COR-L47 (cell line): ENCODE measurements around the gene KCNN3.
"Not testable (repeated sequence)": the region's sequence is repeated elsewhere in the genome, so short reads cannot be mapped to it uniquely, and the experiment has no call there.

Source experiments
- DNase-seq: peaks from one replicate; lab custom pipeline; 2025; lab: John Stamatoyannopoulos, UW

The KCNN3 gene

GRCh38 chr1:154870115-154870571 lies at the start of gene KCNN3:
Gene KCNN3, minus strand, starts transcription at chr1:154870281. Its CDS starts 317 bp downstream, at chr1:154869964.
- DNase-seq: peak; percentile 93

GRCh38 chr1:154913273-154913672 lies 43.2 kb upstream of the KCNN3 start:
- peak; percentile 6 for DNase-seq

DNA sequence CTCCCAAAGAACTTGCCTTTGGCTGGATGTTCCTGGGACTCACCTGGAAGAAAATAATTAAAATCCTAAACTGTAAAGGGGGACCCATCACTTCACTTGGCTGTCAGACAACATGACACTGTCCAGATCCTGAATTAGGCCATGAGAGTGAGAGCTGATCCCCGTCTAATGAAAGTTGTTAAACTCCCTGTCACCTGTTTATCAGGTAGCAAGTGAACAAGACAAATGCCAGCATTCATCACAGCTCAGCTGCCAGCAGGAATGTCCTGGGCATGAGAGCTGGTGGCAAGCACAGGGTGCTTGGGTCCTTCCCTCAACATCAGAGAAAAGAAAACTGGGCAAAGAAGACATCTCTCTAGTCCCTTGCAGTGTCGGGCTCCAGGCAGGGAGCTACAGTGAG lies 42.7 kb upstream of the KCNN3 start:
- no peak for DNase-seq

- no peak for DNase-seq
Observed at GRCh38 chr1:154911691-154912550, 41.8 kb upstream of the KCNN3 start.

DNA sequence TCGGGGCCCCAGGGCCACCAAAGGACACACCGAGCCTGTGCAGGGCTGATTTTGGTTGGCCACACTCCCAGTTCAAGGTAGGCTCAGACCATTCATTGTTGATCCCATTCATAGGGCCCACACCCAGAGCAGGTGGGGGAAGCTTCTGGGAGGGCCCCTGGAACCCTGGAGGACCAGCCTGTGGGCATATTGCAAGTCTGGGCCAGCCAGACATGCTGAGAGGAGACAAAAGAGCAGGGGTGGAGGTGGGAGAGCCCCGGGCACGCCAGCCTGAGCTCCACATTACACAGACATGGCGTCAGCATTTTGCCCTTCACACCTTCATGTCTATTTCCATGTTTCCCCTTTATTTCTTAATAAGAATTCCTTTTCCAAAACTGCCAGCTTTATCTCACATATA lies 40.8 kb upstream of the KCNN3 start:
- no peak for DNase-seq

DNA sequence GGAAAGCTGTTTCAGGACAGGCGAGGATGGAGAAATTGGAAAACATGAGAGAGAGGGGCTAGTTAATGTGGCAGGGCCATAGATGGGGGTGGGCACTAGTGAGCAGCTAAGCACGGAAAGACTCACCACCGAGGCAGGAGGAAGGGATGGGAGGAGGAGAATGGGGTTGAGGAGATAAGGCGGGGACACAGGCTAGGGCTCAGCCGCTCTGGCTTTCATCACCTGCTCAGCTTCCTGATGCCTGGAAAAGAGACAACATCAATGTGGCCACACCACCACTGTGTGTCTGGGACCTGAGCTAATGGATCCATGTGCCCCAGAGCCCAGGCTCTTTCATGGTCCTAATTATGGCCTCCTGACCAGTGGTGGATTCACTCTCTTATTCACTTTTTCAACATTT lies 38.9 kb upstream of the KCNN3 start:
- no peak for DNase-seq

DNA sequence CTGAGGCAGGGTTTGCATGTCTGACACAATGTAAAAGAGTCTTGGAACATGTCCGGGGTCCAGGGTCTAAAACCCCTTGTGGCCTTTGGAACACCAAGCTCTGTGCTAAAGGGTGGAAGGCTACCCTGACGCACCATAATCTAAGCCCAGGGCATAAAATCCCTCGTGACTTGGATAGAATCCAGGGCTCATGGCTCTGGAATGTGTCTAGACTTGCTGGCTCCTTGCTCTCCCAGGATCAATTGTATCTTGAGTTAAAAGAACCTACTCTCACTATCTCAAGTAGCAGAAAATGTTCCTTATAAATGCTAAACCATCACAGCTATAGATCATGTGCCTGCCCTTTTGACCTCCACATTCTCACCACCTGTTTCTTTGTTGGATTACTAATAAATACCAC lies 38.0 kb upstream of the KCNN3 start:
- DNase-seq: not testable (repeated sequence)

- DNase-seq: no peak
Observed at GRCh38 chr1:154906621-154907081, 36.6 kb upstream of the KCNN3 start.

- no peak for DNase-seq
Observed at GRCh38 chr1:154902938-154903566, 33.0 kb upstream of the KCNN3 start.

DNA sequence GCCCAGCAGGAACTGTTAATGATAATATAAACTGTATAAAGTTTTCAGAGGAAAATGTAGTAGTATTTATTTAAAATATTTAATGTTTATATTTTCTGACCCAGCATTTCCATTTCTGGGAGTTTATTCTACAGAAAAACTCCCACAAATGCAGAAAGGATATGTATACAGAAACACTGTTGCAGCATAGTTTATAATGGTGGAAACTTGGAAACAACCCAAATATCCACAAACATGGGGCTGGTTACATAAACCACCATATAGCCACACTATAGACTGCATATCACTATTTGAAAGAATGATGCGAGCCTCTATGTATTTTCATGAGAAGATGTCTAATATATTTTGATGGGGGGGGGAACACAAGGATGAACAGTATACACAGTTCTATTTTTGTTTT lies 31.5 kb upstream of the KCNN3 start:
- DNase-seq: no peak

- DNase-seq: no peak
Observed at GRCh38 chr1:154899041-154899440, 29.0 kb upstream of the KCNN3 start.

GRCh38 chr1:154896771-154897286 lies 26.7 kb upstream of the KCNN3 start:
- DNase-seq: no peak

DNA sequence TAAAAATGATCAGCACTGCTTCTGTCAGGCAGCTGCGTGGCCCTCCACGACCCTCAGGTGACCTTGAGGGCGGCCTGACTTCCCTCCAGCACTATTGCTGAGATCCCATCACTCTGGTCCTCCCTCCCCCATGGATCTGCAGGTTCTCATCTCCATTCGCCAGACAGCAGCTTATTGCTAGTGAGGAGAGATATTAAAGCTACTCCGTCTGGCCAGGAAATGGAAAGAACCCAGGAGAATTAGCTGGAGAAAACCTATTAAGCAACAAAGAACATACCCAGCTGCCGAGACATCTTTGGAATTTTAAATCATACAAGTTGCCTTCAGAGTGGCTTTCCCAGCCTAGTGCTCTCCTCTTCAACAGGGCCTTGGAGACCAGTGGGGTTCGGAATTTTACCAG lies 25.7 kb upstream of the KCNN3 start:
- DNase-seq: no peak

DNA sequence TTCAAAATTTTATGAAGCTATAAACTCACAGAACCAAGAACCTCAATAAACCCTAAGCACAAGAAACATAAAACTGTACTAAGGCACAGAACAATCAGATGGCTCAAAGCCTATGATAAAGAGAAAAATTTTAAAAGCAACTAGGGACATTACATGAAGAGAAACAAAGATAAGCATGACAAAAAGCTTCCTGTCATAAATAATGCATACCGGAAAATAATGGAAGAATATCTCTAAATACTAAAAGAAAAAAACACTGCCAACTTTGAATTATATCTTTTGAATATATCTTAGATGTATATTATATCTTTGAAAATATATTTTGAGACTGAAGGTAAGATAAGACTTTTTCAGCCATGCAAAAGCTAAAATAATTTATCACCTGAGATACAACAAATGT lies 21.4 kb upstream of the KCNN3 start:
- DNase-seq: no peak

DNA sequence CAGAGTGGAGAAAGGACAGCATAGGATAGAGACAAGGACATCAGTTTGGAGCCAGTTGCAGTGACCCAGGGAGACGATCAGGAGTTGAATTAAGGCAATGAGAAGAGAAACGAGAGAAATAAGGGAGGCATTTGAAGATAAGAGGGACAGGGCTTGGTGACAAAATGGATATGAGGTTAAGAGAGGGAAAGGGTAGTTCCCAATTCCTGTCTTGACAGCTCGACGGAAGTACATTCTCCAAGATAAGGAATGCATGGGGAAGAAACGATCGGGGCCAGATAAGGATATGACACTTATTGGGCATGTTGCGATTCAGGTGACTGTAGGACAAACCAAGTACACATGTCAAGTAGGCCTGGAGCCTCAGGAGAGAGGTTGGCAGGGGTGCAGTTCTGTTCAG lies 18.7 kb upstream of the KCNN3 start:
- no peak for DNase-seq

- no peak for DNase-seq
Observed at GRCh38 chr1:154886281-154887015, 16.4 kb upstream of the KCNN3 start.

DNA sequence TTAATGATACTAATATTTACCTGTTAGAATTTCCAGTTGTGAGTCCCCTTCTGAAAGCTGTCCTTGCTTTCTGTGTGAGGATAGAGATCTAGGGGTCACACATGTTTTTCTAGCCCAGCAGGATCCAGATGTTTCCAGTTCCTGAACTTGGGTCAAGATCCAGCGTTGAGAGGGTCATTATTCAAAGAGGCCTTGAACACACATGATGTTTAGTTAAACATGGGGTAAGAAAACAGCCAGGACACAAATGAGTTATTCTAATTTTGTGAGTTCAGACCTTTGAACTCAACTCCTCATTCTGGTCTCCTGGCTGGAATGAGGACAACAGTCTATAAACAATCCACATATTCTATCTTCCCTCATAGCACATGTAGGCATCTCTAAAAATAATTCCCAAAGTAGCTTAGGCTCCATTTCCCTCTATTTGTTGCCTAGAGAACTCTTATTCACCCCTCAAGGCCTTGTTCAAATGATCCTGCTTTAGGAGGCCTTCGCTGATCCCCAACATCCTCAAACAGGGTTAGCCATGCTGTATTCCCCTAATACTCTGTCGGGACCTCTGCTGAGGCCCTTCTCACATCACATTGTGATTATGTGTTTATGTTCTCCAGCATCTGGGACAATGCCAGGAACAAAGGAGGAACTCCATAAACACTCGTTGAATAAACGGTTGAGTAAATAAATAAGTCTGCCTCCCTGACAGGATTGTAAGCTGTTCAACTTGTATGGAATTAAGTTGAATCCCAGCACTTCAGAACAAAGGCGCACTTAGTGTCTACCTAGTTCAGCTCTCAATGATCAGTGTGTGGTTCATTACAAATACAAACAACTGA lies 15.0 kb upstream of the KCNN3 start:
- no peak for DNase-seq

DNA sequence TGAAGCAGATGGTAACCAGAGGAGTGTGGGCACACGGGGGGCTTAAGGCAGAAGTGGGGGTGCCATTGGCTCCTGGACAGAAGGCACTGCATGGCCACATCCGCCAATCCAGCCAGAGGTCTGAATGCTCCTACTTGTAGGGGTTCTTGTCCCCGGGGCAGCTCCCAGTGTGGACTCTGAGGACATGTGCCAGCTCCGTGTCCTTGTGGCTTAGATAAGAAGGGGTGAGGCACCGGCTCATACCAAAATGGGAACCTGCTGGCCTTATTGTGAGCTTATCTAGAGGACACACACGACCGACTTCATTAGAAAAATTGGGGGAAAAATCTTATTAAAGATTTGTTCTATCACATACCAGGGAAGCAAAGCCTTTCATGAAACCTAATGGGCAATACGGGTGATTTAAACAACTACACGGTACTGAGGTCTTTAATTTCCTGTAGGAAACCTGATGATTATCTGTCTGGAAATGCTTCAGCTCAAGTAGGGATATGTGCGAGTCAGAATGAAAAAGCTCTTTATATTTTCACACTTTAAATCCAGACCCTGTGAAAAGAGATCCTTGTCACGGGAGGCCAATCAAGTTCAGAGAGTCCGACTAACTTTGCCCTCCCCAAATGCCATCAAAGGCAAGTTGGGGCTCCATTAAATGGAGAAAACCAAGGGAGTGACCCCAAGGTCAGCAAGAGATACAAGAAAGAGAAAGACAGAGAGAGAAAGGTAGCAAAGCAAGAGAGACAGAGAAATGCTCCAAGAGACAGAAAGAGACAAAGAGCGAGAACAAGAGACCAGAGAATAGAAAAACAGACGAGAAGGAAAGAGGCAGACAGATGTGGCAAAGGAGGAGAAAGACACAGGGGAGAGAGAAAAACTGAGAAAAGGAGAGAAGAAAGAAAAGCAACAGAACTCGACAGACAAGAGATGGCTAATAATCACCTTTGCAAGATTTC lies 14.1 kb upstream of the KCNN3 start:
- DNase-seq: no peak

GRCh38 chr1:154881820-154882535 lies 11.9 kb upstream of the KCNN3 start:
- DNase-seq: no peak

- no peak for DNase-seq
Observed at GRCh38 chr1:154880671-154881070, 10.6 kb upstream of the KCNN3 start.
